ENCODE results near the gene HTR3C. TPM values are rescaled to one million over a fixed set of nuclear protein-coding genes. Genes with fewer than 3 reads are reported as not detected.
A peak's percentile ranks its signal among the peaks of the same experiment; 100 is the strongest.
"Not testable (repeated sequence)": the region's sequence is repeated elsewhere in the genome, so short reads cannot be mapped to it uniquely, and the experiment has no call there.

The HTR3C gene
- total RNA-seq, 2 donors from 2014 or later: not detected

GRCh38 chr3:184005941-184006507 lies 46.8 kb upstream of the HTR3C start:
- Histone ChIP-seq H3K4me1 (ENCODE audit: control insufficient read depth, insufficient read depth, low read length) (peaks cover 11% of the 10 kb centered on the region), H3K36me3 (ENCODE audit: control insufficient read depth, insufficient read depth, low read length) (peaks cover 9% of the 10 kb centered on the region), H3K4me3 (ENCODE audit: low read length) (no peak overlapping the region), H3K9ac (ENCODE audit: extremely low read depth, low read length, poor library complexity, severe bottlenecking) (no peak overlapping the region), H3K27ac (ENCODE audit: low read depth, low read length) (no peak overlapping the region), H3K9me3 (ENCODE audit: control insufficient read depth, low read length) (no peaks in the 10 kb centered on the region), H3K27me3 (ENCODE audit: control insufficient read depth, insufficient read depth, low read length, poor library complexity, severe bottlenecking) (no peaks in the 10 kb centered on the region)
- Mint-ChIP-seq H3K9me3 (no peaks in the 10 kb centered on the region), H3K4me3 (no peak overlapping the region), H3K27me3 (ENCODE audit: insufficient read depth) (no peaks in the 10 kb centered on the region), H3K36me3 (ENCODE audit: low read depth) (peaks cover 13% of the 10 kb centered on the region), H3K27ac (peak overlapping the region; percentile 74), H3K4me1 (peaks cover 44% of the 10 kb centered on the region)
- 85 to 90% methylated on average over 8 to 11 of the region's 11 CpGs for whole genome bisulfite sequencing, 2 experiments (ENCODE audit: insufficient coverage in 1 of 2, insufficient read length in 1 of 2)
- no peak for TF ChIP-seq CTCF (conservative IDR thresholded peaks at IDR 0.05)
- DNase-seq: peak; percentile 73

GRCh38 chr3:184007143-184007813 lies 45.6 kb upstream of the HTR3C start:
- H3K4me3 ChIP-seq (ENCODE audit: low read length); H3K9me3 Mint-ChIP-seq; H3K4me3 Mint-ChIP-seq; H3K9ac ChIP-seq (ENCODE audit: extremely low read depth, low read length, poor library complexity, severe bottlenecking); H3K27me3 ChIP-seq (ENCODE audit: control insufficient read depth, insufficient read depth, low read length, poor library complexity, severe bottlenecking); DNase-seq; H3K9me3 ChIP-seq (ENCODE audit: control insufficient read depth, low read length); H3K27me3 Mint-ChIP-seq (ENCODE audit: insufficient read depth); H3K27ac ChIP-seq (ENCODE audit: low read depth, low read length): not testable (repeated sequence)
- peaks cover 21% of the 10 kb centered on the region for H3K36me3 ChIP-seq (ENCODE audit: control insufficient read depth, insufficient read depth, low read length)
- WGBS, 2 experiments (ENCODE audit: insufficient coverage in 1 of 2, insufficient read length in 1 of 2): 93 to 94% methylated on average over 3 to 11 of the region's 11 CpGs
- Mint-ChIP-seq H3K4me1 (peaks cover 43% of the 10 kb centered on the region), H3K27ac (peak overlapping the region; percentile 46), H3K36me3 (ENCODE audit: low read depth) (peaks cover 23% of the 10 kb centered on the region)
- H3K4me1 ChIP-seq (ENCODE audit: control insufficient read depth, insufficient read depth, low read length): peaks cover 11% of the 10 kb centered on the region

- Histone ChIP-seq H3K27me3 (ENCODE audit: control insufficient read depth, insufficient read depth, low read length, poor library complexity, severe bottlenecking) (no peaks in the 10 kb centered on the region), H3K36me3 (ENCODE audit: control insufficient read depth, insufficient read depth, low read length) (peaks cover 21% of the 10 kb centered on the region), H3K9ac (ENCODE audit: extremely low read depth, low read length, poor library complexity, severe bottlenecking) (no peak overlapping the region), H3K27ac (ENCODE audit: low read depth, low read length) (no peak overlapping the region), H3K4me1 (ENCODE audit: control insufficient read depth, insufficient read depth, low read length) (peaks cover 6% of the 10 kb centered on the region), H3K4me3 (ENCODE audit: low read length) (no peak overlapping the region), H3K9me3 (ENCODE audit: control insufficient read depth, low read length) (no peaks in the 10 kb centered on the region)
- no peak for DNase-seq
- H3K27ac Mint-ChIP-seq: no peak overlapping the region
- peaks cover 36% of the 10 kb centered on the region for H3K4me1 Mint-ChIP-seq
- no peak overlapping the region for H3K4me3 Mint-ChIP-seq
- H3K27me3 Mint-ChIP-seq (ENCODE audit: insufficient read depth): no peaks in the 10 kb centered on the region
- 63 to 88% methylated on average over 2 to 3 of the region's 3 CpGs for WGBS, 2 experiments (ENCODE audit: insufficient coverage in 1 of 2, insufficient read length in 1 of 2)
- H3K9me3 Mint-ChIP-seq: no peaks in the 10 kb centered on the region
- peaks cover 30% of the 10 kb centered on the region for H3K36me3 Mint-ChIP-seq (ENCODE audit: low read depth)
- TF ChIP-seq CTCF (conservative IDR thresholded peaks at IDR 0.05): no peak
Measured at GRCh38 chr3:184008161-184008560, 44.7 kb upstream of the HTR3C start.

Measured in endodermal cell (in vitro differentiated cells).